Measurements from ENCODE around the gene ERC2.

DNA sequence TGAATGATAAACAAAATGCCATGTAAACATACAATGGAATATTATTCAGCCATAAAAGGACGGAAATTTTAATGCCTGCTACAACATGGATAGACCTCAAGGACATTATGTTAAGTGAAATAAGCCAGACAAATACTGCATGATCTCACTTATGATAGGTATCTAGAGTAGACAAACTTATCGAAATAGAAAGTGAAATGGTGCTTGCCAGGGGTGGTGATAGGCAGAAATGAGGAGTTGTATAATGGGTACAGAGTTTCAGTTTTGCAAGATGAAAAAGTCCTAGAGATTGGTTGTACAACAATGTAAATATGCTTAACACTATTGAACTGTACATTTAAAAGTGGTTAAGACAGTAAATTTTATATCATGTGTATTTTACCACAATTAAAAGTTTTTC lies 287.8 kb downstream of the ERC2 start:
- no peak for TF ChIP-seq POLR2AphosphoS5 (IDR thresholded peaks at IDR 0.05; ENCODE audit: low read depth, low read length)
- TF ChIP-seq POLR2A (IDR thresholded peaks at IDR 0.05; ENCODE audit: low read depth, low read length), result no peak
- TF ChIP-seq TAF1 (IDR thresholded peaks at IDR 0.05; ENCODE audit: low read depth, low read length), result no peak
